Lower leg skin (tissue), 3 donors: ENCODE measurements around the gene APOF.

Source experiments
- CTCF ChIP-seq, 3 donors: fragments of 450-650 bp; IDR thresholded peaks; one replicate each; pipeline ENCODE4 v1.5.1; 2016; ENCODE audit warnings: antibody characterized with exemption in 3 of 3, mild to moderate bottlenecking in 3 of 3, moderate library complexity in 2 of 3
- POLR2A ChIP-seq, 2 donors: fragments of 450-650 bp; IDR thresholded peaks; one replicate each; pipeline ENCODE4 v1.6.1; 2016 to 2017; ENCODE audit warnings: antibody characterized with exemption in 2 of 2, mild to moderate bottlenecking in 1 of 2, moderate library complexity in 1 of 2

DNA sequence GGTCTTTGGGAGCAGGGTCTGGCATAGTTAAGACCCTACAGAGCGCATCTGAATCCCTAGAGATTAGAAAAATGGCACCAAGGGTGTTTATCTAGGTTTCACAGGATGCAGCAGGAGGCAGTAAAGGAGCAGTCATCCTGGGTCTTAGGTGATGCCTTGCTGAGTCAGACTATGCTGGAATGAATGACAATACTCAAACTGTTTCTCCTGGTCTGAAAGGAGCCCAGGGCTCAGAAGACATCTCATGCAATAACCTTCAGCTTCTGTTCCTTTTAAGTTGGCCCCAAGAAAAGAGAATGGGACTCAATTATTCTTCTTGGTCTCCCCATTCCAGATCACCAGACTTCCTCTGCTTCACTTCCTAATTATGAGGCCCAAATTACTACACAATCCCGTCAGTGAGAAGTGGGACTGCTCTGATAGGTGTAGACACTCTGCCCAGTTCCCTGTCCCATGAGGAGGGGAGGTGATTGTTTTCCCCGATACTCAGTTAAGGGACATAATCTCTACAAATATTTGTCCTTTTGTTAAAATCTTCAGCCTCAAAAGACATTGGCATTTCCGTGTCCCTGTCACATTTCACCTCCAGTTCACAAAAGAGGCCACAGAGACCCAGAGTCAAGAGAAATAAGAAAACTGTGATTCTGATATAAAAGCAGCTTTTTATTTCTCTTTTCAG, 14.8 kb upstream of the APOF start:
- TF ChIP-seq CTCF (IDR thresholded peaks at IDR 0.05) (no peak), POLR2A (IDR thresholded peaks at IDR 0.05) (no peak)
